H9 (cell line): Measurements from ENCODE around the gene CSAG1. TPM values are rescaled to one million over a fixed set of nuclear protein-coding genes. Genes with fewer than 3 reads are reported as not detected.

Source experiments
- DNase-seq: peaks from one replicate; pipeline ENCODE4 v3.0.0-alpha.2; 2017
- H2AFZ ChIP-seq: one replicate; pipeline ENCODE4 v1.6.1; 2013; ENCODE audit warnings: mild to moderate bottlenecking, low read length, control low read depth, moderate library complexity
- H2AK5ac ChIP-seq: 2 replicates; pipeline ENCODE4 v1.6.1; 2013; ENCODE audit warnings: low read length, control low read depth, mixed read lengths; ENCODE audit not compliant: insufficient read length
- H2BK120ac ChIP-seq: one replicate; pipeline ENCODE4 v1.6.1; 2013; ENCODE audit warnings: low read depth, mild to moderate bottlenecking, low read length, control low read depth, inconsistent platforms; ENCODE audit not compliant: poor library complexity, severe bottlenecking
- H2BK12ac ChIP-seq: 2 replicates; pipeline ENCODE4 v1.6.1; 2013; ENCODE audit warnings: low read length, control low read depth, mixed read lengths, low read depth; ENCODE audit not compliant: insufficient read length
- H2BK15ac ChIP-seq: 2 replicates; pipeline ENCODE4 v1.6.1; 2013; ENCODE audit warnings: low read depth, low read length, control low read depth
- H2BK20ac ChIP-seq: one replicate; pipeline ENCODE4 v1.6.1; 2013; ENCODE audit warnings: low read depth, mild to moderate bottlenecking, low read length, control low read depth, inconsistent platforms; ENCODE audit not compliant: poor library complexity, severe bottlenecking
- H2BK5ac ChIP-seq: 2 replicates; pipeline ENCODE4 v1.6.1; 2013; ENCODE audit warnings: low read length, control low read depth, mixed read lengths; ENCODE audit not compliant: insufficient read length
- H3K14ac ChIP-seq: 2 replicates; pipeline ENCODE4 v1.6.1; 2013; ENCODE audit warnings: low read length, control low read depth; ENCODE audit not compliant: insufficient read depth
- H3K18ac ChIP-seq: 2 replicates; pipeline ENCODE4 v1.6.1; 2013; ENCODE audit warnings: low read depth, mild to moderate bottlenecking, mixed read lengths, low read length, control low read depth; ENCODE audit not compliant: insufficient read length
- H3K23ac ChIP-seq: 2 replicates; pipeline ENCODE4 v1.6.1; 2013; ENCODE audit warnings: low read length, control low read depth, mixed read lengths, low read depth; ENCODE audit not compliant: insufficient read length
- H3K23me2 ChIP-seq: 2 replicates; pipeline ENCODE4 v1.6.1; 2013; ENCODE audit warnings: low read depth, mild to moderate bottlenecking, mixed read lengths, low read length, control low read depth; ENCODE audit not compliant: insufficient read length, poor library complexity, severe bottlenecking
- H3K27ac ChIP-seq: 2 replicates; pipeline ENCODE4 v1.5.1; 2013; ENCODE audit warnings: low read length, control low read depth, mixed read lengths, low read depth; ENCODE audit not compliant: insufficient read length
- H3K27me3 ChIP-seq: 2 replicates; pipeline ENCODE4 v1.6.1; 2013; ENCODE audit warnings: low read length, control low read depth, inconsistent platforms; ENCODE audit not compliant: insufficient read depth
- H3K4ac ChIP-seq: 2 replicates; pipeline ENCODE4 v1.6.1; 2013; ENCODE audit warnings: low read depth, mild to moderate bottlenecking, control low read depth, inconsistent platforms, low read length, moderate library complexity
- H3K4me1 ChIP-seq: 2 replicates; pipeline ENCODE4 v1.6.1; 2013; ENCODE audit warnings: low read length, control low read depth, inconsistent platforms; ENCODE audit not compliant: insufficient read depth
- H3K4me2 ChIP-seq: 2 replicates; pipeline ENCODE4 v1.6.1; 2013; ENCODE audit warnings: low read length, control low read depth, mixed read lengths; ENCODE audit not compliant: insufficient read length, insufficient read depth
- H3K56ac ChIP-seq: 2 replicates; pipeline ENCODE4 v1.6.1; 2013; ENCODE audit warnings: low read depth, mild to moderate bottlenecking, mixed read lengths, low read length, control low read depth; ENCODE audit not compliant: insufficient read length
- H3K79me1 ChIP-seq: 2 replicates; pipeline ENCODE4 v1.6.1; 2013; ENCODE audit warnings: low read depth, mild to moderate bottlenecking, moderate library complexity, low read length, control low read depth, inconsistent platforms; ENCODE audit not compliant: insufficient read depth, poor library complexity, severe bottlenecking
- H3K79me2 ChIP-seq: 2 replicates; pipeline ENCODE4 v1.6.1; 2013; ENCODE audit warnings: low read length, control low read depth, inconsistent platforms; ENCODE audit not compliant: insufficient read depth
- H3K9ac ChIP-seq: 2 replicates; pipeline ENCODE4 v1.6.1; 2013; ENCODE audit warnings: low read length, control low read depth, mixed read lengths; ENCODE audit not compliant: insufficient read length; ENCODE audit errors: extremely low read depth
- H3K9me3 ChIP-seq: one replicate; pipeline ENCODE4 v1.6.1; 2013; ENCODE audit warnings: low read depth, low read length, inconsistent platforms; ENCODE audit not compliant: control insufficient read depth
- H3T11ph ChIP-seq: one replicate; pipeline ENCODE4 v1.6.1; 2013; ENCODE audit warnings: mild to moderate bottlenecking, low read length, control low read depth, inconsistent platforms
- H4K20me1 ChIP-seq: one replicate; pipeline ENCODE4 v1.6.1; 2013; ENCODE audit not compliant: control insufficient read depth, insufficient read length, insufficient read depth
- H4K5ac ChIP-seq: 2 replicates; pipeline ENCODE4 v1.6.1; 2013; ENCODE audit warnings: low read depth, mild to moderate bottlenecking, mixed read lengths, low read length, control low read depth; ENCODE audit not compliant: insufficient read length
- H4K8ac ChIP-seq: replicated peaks from 2 replicates; pipeline ENCODE4 v1.6.1; 2013; ENCODE audit warnings: low read length, control low read depth, mixed read lengths, low read depth; ENCODE audit not compliant: insufficient read length
- H4K91ac ChIP-seq: 2 replicates; pipeline ENCODE4 v1.6.1; 2013; ENCODE audit warnings: low read depth, mild to moderate bottlenecking, moderate library complexity, mixed read lengths, low read length, control low read depth; ENCODE audit not compliant: insufficient read length
- H3K27ac Mint-ChIP-seq, 3 experiments: 2 replicates in 2 of 3; 3 replicates in 1 of 3; pipeline ENCODE4 v1.8.0; 2020 to 2021; ENCODE audit warnings: mixed read lengths in 3 of 3, mild to moderate bottlenecking in 1 of 3, moderate library complexity in 1 of 3
- H3K27me3 Mint-ChIP-seq: 2 replicates; pipeline ENCODE4 v1.8.0; 2021; ENCODE audit warnings: low read depth, mild to moderate bottlenecking, moderate library complexity, mixed read lengths
- H3K36me3 Mint-ChIP-seq, 3 experiments: 2 replicates in 2 of 3; 3 replicates in 1 of 3; pipeline ENCODE4 v1.8.0; 2020 to 2021; ENCODE audit warnings: low read depth in 3 of 3, mixed read lengths in 3 of 3; ENCODE audit not compliant: insufficient read depth in 1 of 3
- H3K4me1 Mint-ChIP-seq, 2 experiments: 2 replicates each; pipeline ENCODE4 v1.8.0; 2020; ENCODE audit warnings: mixed read lengths in 2 of 2
- H3K4me3 Mint-ChIP-seq, 2 experiments: 2 replicates in 1 of 2; 3 replicates in 1 of 2; pipeline ENCODE4 v1.8.0; 2020 to 2021; ENCODE audit warnings: mild to moderate bottlenecking in 2 of 2, mixed read lengths in 2 of 2, moderate library complexity in 1 of 2
- H3K9me3 Mint-ChIP-seq, 2 experiments: 2 replicates in 1 of 2; 3 replicates in 1 of 2; pipeline ENCODE4 v1.8.0; 2020; ENCODE audit warnings: mild to moderate bottlenecking in 2 of 2, mixed read lengths in 2 of 2, moderate library complexity in 1 of 2
- CTCF ChIP-seq: fragments of 200-600 bp; sonication (generic); conservative IDR thresholded peaks from 3 replicates; pipeline ENCODE4 v1.8.0; 2021; ENCODE audit warnings: antibody characterized with exemption, mild to moderate bottlenecking
- WGBS: extraction: QIAGEN DNeasy Blood & Tissue Kit; methylation state at CpG from one replicate; pipeline ENCODE4 v1.1.7; 2013; ENCODE audit warnings: missing lambda C conversion rate, low lambda C conversion rate, mixed read lengths; ENCODE audit not compliant: insufficient read length; ENCODE audit errors: extremely low coverage; 5-methylcytosine and 5-hydroxymethylcytosine counted together
- total RNA-seq: library from RNA; stranded (reverse); gene quantifications from 2 replicates; pipeline ENCODE4 v1.2.1, GENCODE V29; 2021

The CSAG1 gene
- total RNA-seq, 1 experiment from 2014 or later = not detected

- DNase-seq = no peak
Observed at GRCh38 chrX:152735860-152736511, 2.5 kb upstream of the CSAG1 start.

More at GRCh38 chrX:152735860-152736511, 2.5 kb upstream of the CSAG1 start:
- H4K20me1 ChIP-seq = no peaks in the 10 kb centered on the region
- H3K4me3 Mint-ChIP-seq = no peak overlapping the region
- no peak overlapping the region for H2BK120ac ChIP-seq
- no peak overlapping the region for H3K56ac ChIP-seq
- no peak overlapping the region for H4K5ac ChIP-seq
- H3K4ac ChIP-seq = no peak overlapping the region
- H4K8ac ChIP-seq = no peak overlapping the region
- H3K79me2 ChIP-seq = no peaks in the 10 kb centered on the region
- TF ChIP-seq CTCF = no peak
- no peak overlapping the region for H4K91ac ChIP-seq
- no peak overlapping the region for H3K23ac ChIP-seq
- H3K27me3 Mint-ChIP-seq = peaks cover 5% of the 10 kb centered on the region
- H3K4me1 ChIP-seq = no peaks in the 10 kb centered on the region
- no peak overlapping the region for H2BK5ac ChIP-seq
- H2BK15ac ChIP-seq = no peak overlapping the region
- H3K9ac ChIP-seq = no peak overlapping the region
- H3K9me3 Mint-ChIP-seq = peaks cover 61 to 82% of the 10 kb centered on the region in 2 experiments
- no peak overlapping the region for H2AFZ ChIP-seq
- H2BK20ac ChIP-seq = no peak overlapping the region
- H3K27ac Mint-ChIP-seq = no peak overlapping the region
- H3T11ph ChIP-seq = no peak overlapping the region
- no peaks in the 10 kb centered on the region for H3K4me1 Mint-ChIP-seq
- no peak overlapping the region for H3K18ac ChIP-seq
- H3K27ac ChIP-seq = no peak overlapping the region
- no peak overlapping the region for H3K4me2 ChIP-seq
- H3K79me1 ChIP-seq = no peaks in the 10 kb centered on the region
- no peak overlapping the region for H2BK12ac ChIP-seq
- H3K27me3 ChIP-seq = no peaks in the 10 kb centered on the region
- no peaks in the 10 kb centered on the region for H3K23me2 ChIP-seq
- H3K36me3 Mint-ChIP-seq = peaks cover 0 to 2% (median 1%) of the 10 kb centered on the region in 3 experiments; a peak in 2 of 7 replicates
- WGBS = no CpG with 5 or more reads among the region's 12 CpGs
- peaks cover 4% of the 10 kb centered on the region for H3K9me3 ChIP-seq
- H2AK5ac ChIP-seq = no peak overlapping the region
- H3K14ac ChIP-seq = no peak overlapping the region
